Cardiac fibroblast (primary cell): Measurements from ENCODE around the gene TMEM181.

Source experiments
- DNase-seq, 2 donors: peaks; one replicate each; pipeline versions ENCODE4 v3.0.0 to v3.0.0-alpha.2; 2010; ENCODE audit warnings: low read depth in 2 of 2
- H3K4me3 ChIP-seq, 2 donors: replicated peaks in 1 of 2; 1 replicate in 1 of 2; 2 replicates in 1 of 2; pipeline ENCODE4 v1.5.1; 2011; ENCODE audit warnings: low read depth in 2 of 2, low read length in 2 of 2, mild to moderate bottlenecking in 2 of 2, moderate library complexity in 1 of 2
- TF ChIP-seq, protein P1 (sequence below): IDR thresholded peaks from one replicate; pipeline ENCODE4 v1.5.1; 2011; ENCODE audit warnings: low read depth, mild to moderate bottlenecking, low read length, inconsistent platforms

The TMEM181 gene

DNA sequence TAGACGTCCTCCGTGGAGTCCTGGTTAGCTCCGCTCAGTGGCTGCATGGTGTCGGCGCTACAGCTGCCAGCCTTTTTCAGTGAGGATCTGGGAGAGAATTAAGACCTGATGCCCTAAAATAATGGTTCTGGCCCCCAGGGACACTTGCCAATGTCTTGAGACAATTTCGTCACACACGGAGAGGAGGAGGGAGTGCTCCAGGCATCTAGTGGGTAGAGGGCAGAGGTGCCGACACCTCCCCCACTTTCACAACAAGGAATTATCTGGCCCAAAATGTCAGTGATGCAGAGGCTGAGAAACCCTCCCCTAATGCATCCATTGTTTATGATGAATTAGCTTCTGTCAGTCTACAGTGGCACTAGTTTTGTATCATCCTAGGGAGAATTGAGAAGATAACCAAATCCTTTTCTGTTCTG, 24.4 kb downstream of the TMEM181 start:
- no peak overlapping the region for H3K4me3 ChIP-seq
- peak in 1 of 2 donors; percentile 18 for DNase-seq
- TF ChIP-seq, protein P1, sequence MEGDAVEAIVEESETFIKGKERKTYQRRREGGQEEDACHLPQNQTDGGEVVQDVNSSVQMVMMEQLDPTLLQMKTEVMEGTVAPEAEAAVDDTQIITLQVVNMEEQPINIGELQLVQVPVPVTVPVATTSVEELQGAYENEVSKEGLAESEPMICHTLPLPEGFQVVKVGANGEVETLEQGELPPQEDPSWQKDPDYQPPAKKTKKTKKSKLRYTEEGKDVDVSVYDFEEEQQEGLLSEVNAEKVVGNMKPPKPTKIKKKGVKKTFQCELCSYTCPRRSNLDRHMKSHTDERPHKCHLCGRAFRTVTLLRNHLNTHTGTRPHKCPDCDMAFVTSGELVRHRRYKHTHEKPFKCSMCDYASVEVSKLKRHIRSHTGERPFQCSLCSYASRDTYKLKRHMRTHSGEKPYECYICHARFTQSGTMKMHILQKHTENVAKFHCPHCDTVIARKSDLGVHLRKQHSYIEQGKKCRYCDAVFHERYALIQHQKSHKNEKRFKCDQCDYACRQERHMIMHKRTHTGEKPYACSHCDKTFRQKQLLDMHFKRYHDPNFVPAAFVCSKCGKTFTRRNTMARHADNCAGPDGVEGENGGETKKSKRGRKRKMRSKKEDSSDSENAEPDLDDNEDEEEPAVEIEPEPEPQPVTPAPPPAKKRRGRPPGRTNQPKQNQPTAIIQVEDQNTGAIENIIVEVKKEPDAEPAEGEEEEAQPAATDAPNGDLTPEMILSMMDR = no peak

DNA sequence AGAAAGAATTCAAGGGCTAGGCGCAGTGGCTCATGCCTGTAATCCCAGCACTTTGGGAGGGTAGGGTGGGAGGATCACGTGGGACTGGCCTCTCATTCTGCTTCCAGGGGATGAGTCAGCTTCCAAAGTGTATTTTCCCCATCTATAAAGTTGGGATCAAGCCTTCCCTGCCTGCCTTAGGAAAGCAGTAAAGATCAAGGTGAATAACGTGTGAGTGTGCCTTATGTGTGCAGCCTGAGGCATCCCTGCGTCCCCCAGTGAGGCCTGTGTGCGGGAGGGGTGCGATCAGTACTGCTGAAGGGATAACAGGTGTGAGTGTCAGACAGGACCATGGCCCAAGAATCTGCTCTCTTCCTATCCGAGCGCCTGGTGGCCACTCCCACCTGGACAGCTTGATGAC, 26.8 kb downstream of the TMEM181 start:
- TF ChIP-seq, protein P1 = no peak
- no peak for DNase-seq

DNA sequence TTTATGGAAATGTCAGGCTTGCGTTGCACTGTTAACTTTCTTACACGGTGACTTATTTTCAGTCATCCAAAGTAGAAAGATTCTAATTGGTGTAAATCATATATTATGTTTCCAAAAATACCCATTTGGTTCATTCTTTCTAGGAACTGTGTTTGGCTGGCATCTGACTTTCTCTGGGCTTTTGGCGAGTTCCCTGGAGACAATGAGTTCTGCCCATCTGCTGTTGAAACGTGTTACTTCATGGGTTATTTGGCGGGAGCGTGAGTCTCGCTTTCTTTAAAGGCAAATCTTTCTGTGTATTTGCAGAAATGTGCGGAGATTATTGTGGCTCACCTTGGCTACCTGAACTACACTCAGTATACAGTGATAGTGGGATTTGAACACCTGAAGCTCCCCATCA, 29.5 kb downstream of the TMEM181 start:
- no peak for DNase-seq
- H3K4me3 ChIP-seq = no peak overlapping the region
- TF ChIP-seq, protein P1 = no peak

More for the DNA sequence above, 26.8 kb downstream of the TMEM181 start:
- H3K4me3 ChIP-seq = no peak overlapping the region

DNA sequence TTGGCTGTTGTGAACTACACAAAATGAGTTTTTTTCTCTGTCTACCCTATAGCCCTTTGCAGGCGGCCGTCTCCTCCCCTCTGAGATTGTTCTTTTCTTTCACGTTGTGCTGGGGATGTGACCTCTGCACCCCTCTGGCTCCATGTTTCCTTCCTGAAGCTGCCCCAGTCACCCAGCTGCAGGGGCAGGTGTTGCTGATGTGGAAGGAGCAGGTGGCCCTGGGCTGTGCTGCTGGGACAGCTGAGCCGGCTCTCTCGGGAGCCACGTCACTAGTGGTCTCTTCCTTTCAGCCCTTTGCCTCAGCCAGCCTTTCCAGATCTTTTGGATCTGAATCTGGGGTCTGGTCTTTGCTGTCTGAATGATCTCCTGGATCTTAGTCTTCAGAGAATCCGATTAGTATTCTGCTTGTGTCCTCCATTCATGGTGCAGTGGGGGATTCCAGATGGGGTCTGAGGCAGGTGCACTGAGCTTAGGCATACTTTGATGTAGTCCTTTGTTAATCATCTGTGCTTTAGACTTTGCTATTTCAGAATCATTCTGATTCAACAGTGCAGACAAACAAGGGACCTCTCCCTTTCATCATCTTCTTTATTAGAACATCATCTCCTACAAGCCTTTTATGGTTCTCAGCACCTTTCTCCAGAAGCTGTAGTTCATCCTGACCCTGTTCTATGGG, 31.4 kb downstream of the TMEM181 start:
- DNase-seq = no peak
- TF ChIP-seq, protein P1 = no peak
- H3K4me3 ChIP-seq = no peak overlapping the region

DNA sequence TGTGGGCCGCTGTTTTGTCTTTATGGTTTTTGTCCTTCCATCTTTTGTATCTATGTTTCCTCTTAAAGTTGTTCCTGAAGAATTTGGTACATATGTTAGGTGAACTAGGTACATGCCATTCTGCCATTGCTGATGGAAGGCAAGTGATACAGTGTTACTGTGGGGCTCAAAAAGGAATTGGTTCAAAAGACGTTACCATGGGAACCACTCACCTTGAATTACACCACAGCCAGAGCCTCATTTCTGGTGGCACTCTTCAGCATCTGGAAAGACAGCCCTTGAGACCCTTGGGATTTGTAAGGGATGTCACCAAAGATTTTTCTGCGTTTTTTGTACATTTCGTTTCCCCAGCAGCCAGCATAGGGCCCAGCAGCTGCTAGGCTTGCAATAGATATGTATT, 31.9 kb downstream of the TMEM181 start:
- DNase-seq = no peak
- H3K4me3 ChIP-seq = no peak overlapping the region
- TF ChIP-seq, protein P1 = no peak

DNA sequence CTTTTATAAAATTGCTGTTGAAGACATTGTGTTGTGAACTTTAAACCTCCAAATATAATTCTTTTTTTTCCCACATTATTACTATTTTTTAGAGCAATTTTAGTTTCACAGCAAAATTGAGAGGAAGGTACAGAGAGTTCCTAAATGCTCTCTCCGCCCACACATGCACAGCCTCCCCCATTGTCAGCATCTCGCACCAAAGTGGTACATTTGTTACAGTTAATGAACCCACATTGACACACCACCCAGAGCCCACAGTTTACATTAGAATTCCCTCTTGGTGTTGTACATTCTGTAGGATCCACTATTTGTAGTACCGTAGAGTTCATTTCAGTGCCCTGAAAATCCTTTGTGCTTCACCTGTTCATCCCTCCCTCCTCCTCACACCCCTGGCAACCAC, 33.8 kb downstream of the TMEM181 start:
- TF ChIP-seq, protein P1 = no peak
- H3K4me3 ChIP-seq = no peak overlapping the region

DNA sequence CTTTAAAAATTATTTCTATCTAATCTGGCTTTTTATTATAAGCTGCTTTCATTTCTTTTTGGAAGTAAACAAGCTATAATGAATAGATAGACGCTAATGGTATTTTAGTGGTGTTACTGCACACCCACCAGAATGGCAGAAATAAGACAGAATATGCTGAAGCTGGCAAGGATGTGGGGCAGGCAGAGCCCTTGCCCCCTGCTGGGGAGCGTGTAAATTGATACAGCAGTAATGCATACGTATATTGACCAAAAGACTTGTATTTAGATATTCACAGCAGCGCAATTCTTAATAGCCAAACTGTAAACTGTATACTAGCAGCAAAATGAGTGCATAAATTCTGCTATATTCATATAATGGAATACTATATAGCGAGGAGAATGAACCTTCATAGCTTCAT, 35.3 kb downstream of the TMEM181 start:
- DNase-seq = peak; percentile 7 to 12
- H3K4me3 ChIP-seq = no peak overlapping the region
- TF ChIP-seq, protein P1 = peak; percentile 26

More for the DNA sequence above, 33.8 kb downstream of the TMEM181 start:
- DNase-seq = no peak
